MM.1S (cell line): Measurements from ENCODE around the gene RAB11FIP4.

Experiments used
- DNase-seq: peaks from one replicate; pipeline ENCODE4 v3.0.0-alpha.2; 2015
- H2AFZ ChIP-seq: fragments of 300-600 bp; sonication (generic); 2 replicates; pipeline ENCODE4 v1.6.0; 2016; ENCODE audit warnings: antibody characterized with exemption, low read length
- H3F3A ChIP-seq: fragments of 300-600 bp; sonication (generic); 2 replicates; pipeline ENCODE4 v1.6.1; 2016; ENCODE audit warnings: mild to moderate bottlenecking, antibody characterized with exemption, low read length, moderate library complexity, mixed read lengths; ENCODE audit not compliant: insufficient read depth
- H3K27ac ChIP-seq: fragments of 300-600 bp; sonication (generic); 2 replicates; pipeline ENCODE4 v1.5.1; 2016; ENCODE audit warnings: mild to moderate bottlenecking, low read length
- H3K27me3 ChIP-seq: fragments of 300-600 bp; sonication (generic); replicated peaks from 2 replicates; pipeline ENCODE4 v1.6.0; 2016; ENCODE audit warnings: low read length; ENCODE audit not compliant: insufficient read depth
- H3K36me3 ChIP-seq: fragments of 300-600 bp; sonication (generic); replicated peaks from 2 replicates; pipeline ENCODE4 v1.6.1; 2016; ENCODE audit warnings: mild to moderate bottlenecking, low read length, mixed read lengths; ENCODE audit not compliant: insufficient read depth
- H3K4me1 ChIP-seq: fragments of 300-600 bp; sonication (generic); 2 replicates; pipeline ENCODE4 v1.6.1; 2016; ENCODE audit warnings: low read length, mixed read lengths
- H3K4me2 ChIP-seq: fragments of 300-600 bp; sonication (generic); 2 replicates; pipeline ENCODE4 v1.6.0; 2016; ENCODE audit warnings: low read depth, low read length
- H3K4me3 ChIP-seq: fragments of 300-600 bp; sonication (generic); 2 replicates; pipeline ENCODE4 v1.5.1; 2016; ENCODE audit warnings: low read length, mixed read lengths
- H3K79me2 ChIP-seq: fragments of 300-600 bp; sonication (generic); 2 replicates; pipeline ENCODE4 v1.6.1; 2016; ENCODE audit warnings: mixed run types, low read length, mixed read lengths
- H3K9ac ChIP-seq: fragments of 300-600 bp; sonication (generic); 2 replicates; pipeline ENCODE4 v1.6.1; 2016; ENCODE audit warnings: low read length, mixed read lengths
- H3K9me2 ChIP-seq: fragments of 300-600 bp; sonication (generic); replicated peaks from 2 replicates; pipeline ENCODE4 v1.6.1; 2016; ENCODE audit warnings: mild to moderate bottlenecking, low read length, mixed read lengths; ENCODE audit not compliant: insufficient read depth
- H3K9me3 ChIP-seq: fragments of 300-600 bp; sonication (generic); replicated peaks from 2 replicates; pipeline ENCODE4 v1.6.1; 2016; ENCODE audit warnings: mild to moderate bottlenecking, low read length, mixed read lengths; ENCODE audit not compliant: insufficient read depth
- H4K20me1 ChIP-seq: fragments of 300-600 bp; sonication (generic); 2 replicates; pipeline ENCODE4 v1.6.1; 2016; ENCODE audit warnings: mild to moderate bottlenecking, low read length, moderate library complexity, mixed read lengths; ENCODE audit not compliant: insufficient read depth
- CTCF ChIP-seq: fragments of 300-600 bp; sonication (generic); IDR thresholded peaks from 2 replicates; pipeline ENCODE4 v1.5.1; 2016; ENCODE audit warnings: antibody characterized with exemption, low read length, mixed read lengths
- EZH2 ChIP-seq: fragments of 300-600 bp; sonication (generic); optimal IDR thresholded peaks from 2 replicates; pipeline ENCODE3; 2017; ENCODE audit warnings: low read depth, mild to moderate bottlenecking, antibody characterized with exemption, low read length, mixed read lengths
- EZH2phosphoT487 ChIP-seq: fragments of 300-600 bp; sonication (generic); IDR thresholded peaks from 2 replicates; pipeline ENCODE4 v1.6.1; 2018; ENCODE audit warnings: antibody characterized with exemption, low read length

Gene RAB11FIP4

DNA sequence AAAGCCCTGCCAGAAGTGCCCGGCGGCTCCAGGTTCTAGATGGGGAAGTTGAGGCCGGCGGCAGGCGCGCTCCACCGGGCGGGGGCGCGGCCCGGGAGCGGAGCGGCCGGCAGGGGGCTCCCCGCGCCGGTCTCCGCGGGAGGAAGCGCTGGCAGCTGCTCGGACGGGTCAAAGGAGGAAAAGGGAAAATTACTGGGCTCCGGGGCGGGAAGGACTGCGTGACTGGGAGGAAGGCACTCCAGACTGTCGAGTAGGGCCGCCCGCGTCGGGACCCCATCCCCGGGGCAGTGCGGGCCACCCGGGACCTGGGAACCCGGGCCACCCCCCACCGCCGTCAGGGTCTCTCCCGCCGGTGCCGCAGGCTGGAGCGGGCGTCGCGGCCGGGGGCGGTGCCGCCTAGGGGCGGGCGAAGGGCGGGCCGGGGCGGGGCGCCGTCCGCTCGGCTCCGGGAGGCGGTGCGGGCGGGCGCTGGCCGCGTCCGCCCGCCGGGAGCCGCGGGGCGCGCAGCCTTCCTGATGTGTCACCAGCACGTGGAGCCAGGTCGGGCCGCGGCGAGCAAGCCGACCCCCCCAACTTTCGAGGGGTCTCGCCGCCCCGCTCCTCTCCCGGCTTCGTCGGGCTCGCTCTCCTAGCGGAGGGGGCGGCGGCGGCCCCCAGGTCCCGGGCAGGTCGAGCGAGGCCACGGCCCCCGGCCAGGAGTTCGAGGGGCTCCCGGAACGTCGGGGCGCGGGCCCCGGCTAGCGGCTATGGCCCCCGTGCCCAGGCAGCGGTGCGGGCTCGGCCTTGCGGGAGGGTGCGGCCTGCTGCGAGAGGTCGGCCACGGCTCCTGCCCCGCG, 167.5 kb downstream of the RAB11FIP4 start:
- TF ChIP-seq EZH2 (no peak), CTCF (peak; percentile 57), EZH2phosphoT487 (no peak)
- Histone ChIP-seq H3K4me2 (peak overlapping the region; percentile 82), H3K9ac (peak overlapping the region; percentile 41; the same call in 1 of the 2 replicates), H3K4me3 (peak overlapping the region; percentile 64), H3F3A (peaks cover 11% of the 10 kb centered on the region), H3K27me3 (no peaks in the 10 kb centered on the region), H4K20me1 (no peaks in the 10 kb centered on the region), H3K4me1 (peaks cover 19% of the 10 kb centered on the region), H3K36me3 (no peaks in the 10 kb centered on the region), H3K9me2 (no peaks in the 10 kb centered on the region), H3K79me2 (no peaks in the 10 kb centered on the region), H3K9me3 (no peaks in the 10 kb centered on the region), H2AFZ (peak overlapping the region; percentile 88), H3K27ac (no peak overlapping the region)
- DNase-seq: peak; percentile 71

DNA sequence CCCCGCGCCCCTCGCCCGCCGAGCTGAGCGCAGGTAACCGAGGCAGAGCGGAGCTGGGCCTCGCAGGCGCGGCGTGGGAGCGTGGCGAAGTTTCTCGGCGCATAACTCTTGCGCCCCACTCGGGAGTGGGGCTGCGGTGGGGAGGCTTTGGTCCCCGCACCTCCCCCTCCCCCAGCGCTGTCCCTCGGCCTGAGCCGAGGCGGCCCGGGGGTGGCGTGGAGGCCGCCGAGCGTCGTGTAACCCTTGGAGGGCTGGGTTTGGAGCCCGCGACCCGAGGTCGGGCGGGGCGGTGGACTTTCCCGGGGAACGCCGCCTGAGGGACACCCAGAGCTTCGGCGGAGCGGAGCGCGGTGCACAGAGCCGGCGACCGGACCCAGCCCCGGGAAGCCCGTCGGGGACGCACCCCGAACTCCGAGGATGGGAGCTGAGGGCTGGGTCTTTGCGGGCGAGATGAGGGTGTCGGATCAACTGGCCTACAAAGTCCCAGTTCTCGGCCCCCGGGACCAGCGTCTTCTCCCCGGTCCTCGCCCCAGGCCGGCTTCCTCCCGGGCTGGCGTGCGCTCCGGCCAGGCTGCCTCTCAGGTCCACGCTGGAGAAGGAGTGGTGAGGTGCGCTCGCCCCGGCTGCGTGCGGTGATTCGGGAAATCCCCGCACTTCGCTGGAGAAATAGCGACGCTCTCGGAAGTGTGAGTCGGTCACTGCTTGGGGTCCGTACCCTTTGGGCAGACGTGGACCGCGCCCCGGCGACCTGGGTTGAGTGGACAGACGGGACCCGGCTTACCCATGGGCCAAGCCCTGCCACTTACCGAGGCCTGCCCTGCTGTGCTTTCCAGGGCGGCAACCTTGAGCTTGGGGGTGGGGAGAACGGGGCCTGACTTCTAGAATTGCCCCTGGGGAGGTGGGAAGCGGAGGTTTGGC, 168.4 kb downstream of the RAB11FIP4 start:
- Histone ChIP-seq H3K36me3 (no peaks in the 10 kb centered on the region), H3K9ac (no peak overlapping the region), H3K9me3 (no peaks in the 10 kb centered on the region), H3K27me3 (no peaks in the 10 kb centered on the region), H3K79me2 (no peaks in the 10 kb centered on the region), H3F3A (peaks cover 11% of the 10 kb centered on the region), H2AFZ (peak overlapping the region; percentile 80), H4K20me1 (no peaks in the 10 kb centered on the region), H3K27ac (no peak overlapping the region), H3K4me1 (peaks cover 15% of the 10 kb centered on the region), H3K4me3 (peak overlapping the region; percentile 47), H3K4me2 (peak overlapping the region; percentile 68), H3K9me2 (no peaks in the 10 kb centered on the region)
- DNase-seq: no peak
- TF ChIP-seq EZH2: no peak
- no peak for TF ChIP-seq EZH2phosphoT487
- no peak for TF ChIP-seq CTCF

- no peaks in the 10 kb centered on the region for H3K27me3 ChIP-seq
- H3F3A ChIP-seq: 0 out of 2 replicates have a peak, but pooled peaks cover 3% of the 10 kb centered on the region
- TF ChIP-seq CTCF (no peak), EZH2phosphoT487 (no peak), EZH2 (no peak)
- H3K36me3 ChIP-seq: no peaks in the 10 kb centered on the region
- no peak for DNase-seq
- no peaks in the 10 kb centered on the region for H3K9me2 ChIP-seq
- H4K20me1 ChIP-seq: no peaks in the 10 kb centered on the region
- H3K4me2 ChIP-seq: no peak overlapping the region
- H3K27ac ChIP-seq: no peak overlapping the region
- no peak overlapping the region for H3K4me3 ChIP-seq
- H3K9ac ChIP-seq: no peak overlapping the region
- H2AFZ ChIP-seq: no peak overlapping the region
- no peaks in the 10 kb centered on the region for H3K79me2 ChIP-seq
- no peaks in the 10 kb centered on the region for H3K9me3 ChIP-seq
- peaks cover 6% of the 10 kb centered on the region for H3K4me1 ChIP-seq
Observed at GRCh38 chr17:31560616-31561235, 169.3 kb downstream of the RAB11FIP4 start.
